DND-41 (cell line): ENCODE results near the gene SRPRB.
A peak's percentile ranks its signal among the peaks of the same experiment; 100 is the strongest.

ENCODE experiments used
- ATAC-seq: fragments of 200-7000 bp; cut with Tn5 transposase; 3 replicates; pipeline ENCODE4 v1.9.1; 2021; ENCODE audit warnings: low read depth; ENCODE audit not compliant: insufficient read depth
- DNase-seq: peaks from one replicate; pipeline ENCODE4 v3.0.0-alpha.2; 2020
- H2AFZ ChIP-seq: 2 replicates; pipeline ENCODE4 v1.6.0; 2012; ENCODE audit warnings: low read depth, low read length
- H3K27ac ChIP-seq: 2 replicates; pipeline ENCODE4 v1.5.1; 2012; ENCODE audit warnings: low read length, inconsistent platforms
- H3K27me3 ChIP-seq: fragments of 200-600 bp; sonication (generic); 2 replicates; pipeline ENCODE4 v1.6.0; 2012; ENCODE audit warnings: low read length, mild to moderate bottlenecking, inconsistent platforms; ENCODE audit not compliant: insufficient read depth, poor library complexity
- H3K36me3 ChIP-seq: 2 replicates; pipeline ENCODE4 v1.5.1; 2012; ENCODE audit warnings: low read length, inconsistent platforms; ENCODE audit not compliant: insufficient read depth
- H3K4me1 ChIP-seq: 2 replicates; pipeline ENCODE4 v1.5.1; 2012; ENCODE audit warnings: mild to moderate bottlenecking, low read length; ENCODE audit not compliant: insufficient read depth
- H3K4me2 ChIP-seq: 2 replicates; pipeline ENCODE4 v1.6.0; 2012; ENCODE audit warnings: mild to moderate bottlenecking, moderate library complexity, low read length, inconsistent platforms; ENCODE audit not compliant: insufficient read depth
- H3K4me3 ChIP-seq, 2 experiments: fragments of 200-600 bp in 1 of 2; shearing (Covaris generic) in 1 of 2; 2 replicates each; pipeline ENCODE4 v1.5.1; 2012 to 2016; ENCODE audit warnings: inconsistent platforms in 2 of 2, low read length in 2 of 2, mild to moderate bottlenecking in 2 of 2, low read depth in 1 of 2, moderate library complexity in 1 of 2
- H3K79me2 ChIP-seq: 2 replicates; pipeline ENCODE4 v1.6.0; 2012; ENCODE audit warnings: low read length, inconsistent platforms; ENCODE audit not compliant: insufficient read depth
- H3K9ac ChIP-seq: 2 replicates; pipeline ENCODE4 v1.6.0; 2012; ENCODE audit warnings: low read depth, mild to moderate bottlenecking, inconsistent platforms, low read length, moderate library complexity
- H3K9me3 ChIP-seq: 2 replicates; pipeline ENCODE4 v1.5.1; 2012; ENCODE audit warnings: low read length, moderate library complexity, mild to moderate bottlenecking, inconsistent platforms; ENCODE audit not compliant: insufficient read depth, severe bottlenecking
- H4K20me1 ChIP-seq: 2 replicates; pipeline ENCODE4 v1.6.0; 2012; ENCODE audit warnings: low read length; ENCODE audit not compliant: insufficient read depth
- EZH2 ChIP-seq: IDR thresholded peaks from 3 replicates; pipeline ENCODE4 v1.6.1; 2012; ENCODE audit warnings: borderline replicate concordance, low read depth, mild to moderate bottlenecking, moderate library complexity, low read length, inconsistent platforms; ENCODE audit not compliant: severe bottlenecking
- TF ChIP-seq, protein P1 (sequence below): IDR thresholded peaks from 2 replicates; pipeline ENCODE4 v1.5.1; 2012; ENCODE audit warnings: borderline replicate concordance, low read length, moderate library complexity, mild to moderate bottlenecking; ENCODE audit not compliant: poor library complexity, severe bottlenecking; ENCODE audit errors: extremely low read depth

SRPRB gene, protein sequence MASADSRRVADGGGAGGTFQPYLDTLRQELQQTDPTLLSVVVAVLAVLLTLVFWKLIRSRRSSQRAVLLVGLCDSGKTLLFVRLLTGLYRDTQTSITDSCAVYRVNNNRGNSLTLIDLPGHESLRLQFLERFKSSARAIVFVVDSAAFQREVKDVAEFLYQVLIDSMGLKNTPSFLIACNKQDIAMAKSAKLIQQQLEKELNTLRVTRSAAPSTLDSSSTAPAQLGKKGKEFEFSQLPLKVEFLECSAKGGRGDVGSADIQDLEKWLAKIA

GRCh38 chr3:133805702-133806475, at the start of gene SRPRB:
SRPRB (plus strand) TSS chr3:133805815; CDS start chr3:133805849, 34 bp downstream.
- DNase-seq (peak; percentile 94), ATAC-seq (peak; percentile 98)
- peak within 1 kb of the TSS; percentile 31 to 87 for H3K4me3 ChIP-seq
- TF ChIP-seq, protein P1, sequence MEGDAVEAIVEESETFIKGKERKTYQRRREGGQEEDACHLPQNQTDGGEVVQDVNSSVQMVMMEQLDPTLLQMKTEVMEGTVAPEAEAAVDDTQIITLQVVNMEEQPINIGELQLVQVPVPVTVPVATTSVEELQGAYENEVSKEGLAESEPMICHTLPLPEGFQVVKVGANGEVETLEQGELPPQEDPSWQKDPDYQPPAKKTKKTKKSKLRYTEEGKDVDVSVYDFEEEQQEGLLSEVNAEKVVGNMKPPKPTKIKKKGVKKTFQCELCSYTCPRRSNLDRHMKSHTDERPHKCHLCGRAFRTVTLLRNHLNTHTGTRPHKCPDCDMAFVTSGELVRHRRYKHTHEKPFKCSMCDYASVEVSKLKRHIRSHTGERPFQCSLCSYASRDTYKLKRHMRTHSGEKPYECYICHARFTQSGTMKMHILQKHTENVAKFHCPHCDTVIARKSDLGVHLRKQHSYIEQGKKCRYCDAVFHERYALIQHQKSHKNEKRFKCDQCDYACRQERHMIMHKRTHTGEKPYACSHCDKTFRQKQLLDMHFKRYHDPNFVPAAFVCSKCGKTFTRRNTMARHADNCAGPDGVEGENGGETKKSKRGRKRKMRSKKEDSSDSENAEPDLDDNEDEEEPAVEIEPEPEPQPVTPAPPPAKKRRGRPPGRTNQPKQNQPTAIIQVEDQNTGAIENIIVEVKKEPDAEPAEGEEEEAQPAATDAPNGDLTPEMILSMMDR, result peak; percentile 12
- TF ChIP-seq EZH2, result no peak
- peaks cover 31% of the 10 kb centered on the region for H3K4me1 ChIP-seq
- H3K79me2 ChIP-seq, result peaks cover 23% of the 10 kb centered on the region
- H3K9me3 ChIP-seq, result no peaks in the 10 kb centered on the region
- H3K36me3 ChIP-seq, result peaks cover 31% of the 10 kb centered on the region
- H3K27me3 ChIP-seq, result no peaks in the 10 kb centered on the region
- peak within 1 kb of the TSS; percentile 97 for H2AFZ ChIP-seq
- H3K4me2 ChIP-seq, result peak within 1 kb of the TSS; percentile 95
- no peaks in the 10 kb centered on the region for H4K20me1 ChIP-seq
- peak within 1 kb of the TSS; percentile 74 for H3K27ac ChIP-seq
- peak within 1 kb of the TSS; percentile 65 for H3K9ac ChIP-seq

- H4K20me1 ChIP-seq, result no peaks in the 10 kb centered on the region
- TF ChIP-seq, protein P1, result no peak
- TF ChIP-seq EZH2, result no peak
- H3K27ac ChIP-seq, result no peak overlapping the region
- no peak overlapping the region for H3K9ac ChIP-seq
- ATAC-seq, result no peak
- no peak overlapping the region for H2AFZ ChIP-seq
- H3K79me2 ChIP-seq, result no peaks in the 10 kb centered on the region
- DNase-seq, result no peak
- H3K27me3 ChIP-seq, result peaks cover 4% of the 10 kb centered on the region
- H3K4me2 ChIP-seq, result no peak overlapping the region
- H3K4me1 ChIP-seq, result no peaks in the 10 kb centered on the region
- no peaks in the 10 kb centered on the region for H3K36me3 ChIP-seq
- no peaks in the 10 kb centered on the region for H3K9me3 ChIP-seq
- H3K4me3 ChIP-seq, result no peak overlapping the region
Measured at GRCh38 chr3:133756716-133757694, 48.6 kb upstream of the SRPRB start.

- Histone ChIP-seq H3K27me3 (peaks cover 4% of the 10 kb centered on the region), H3K4me3 (no peak overlapping the region), H4K20me1 (no peaks in the 10 kb centered on the region), H3K27ac (no peak overlapping the region), H3K4me1 (no peaks in the 10 kb centered on the region), H3K4me2 (no peak overlapping the region), H2AFZ (no peak overlapping the region), H3K36me3 (no peaks in the 10 kb centered on the region), H3K9ac (no peak overlapping the region), H3K9me3 (no peaks in the 10 kb centered on the region), H3K79me2 (no peaks in the 10 kb centered on the region)
- DNase-seq (no peak), ATAC-seq (no peak)
- no peak for TF ChIP-seq EZH2
Measured at GRCh38 chr3:133757701-133758567, 47.7 kb upstream of the SRPRB start.
